K562 (cell line): Measurements from ENCODE around the gene GET3. TPM values are rescaled to one million over a fixed set of nuclear protein-coding genes. Genes with fewer than 3 reads are reported as not detected.

Experiments
- MEF2D ChIP-seq: conservative IDR thresholded peaks from 2 replicates; pipeline ENCODE4 v1.6.1; 2016; ENCODE audit warnings: low read depth, missing genetic modification characterization, missing compliant biosample characterization
- MEIS2 ChIP-seq: fragments of 450-650 bp; IDR thresholded peaks from 2 replicates; pipeline ENCODE4 v1.6.1; 2014; ENCODE audit warnings: mild to moderate bottlenecking; ENCODE audit not compliant: partially characterized antibody
- RAD51 ChIP-seq: fragments of 450-650 bp; IDR thresholded peaks from 2 replicates; pipeline ENCODE4 v1.7.1; 2016; ENCODE audit warnings: low read depth, mild to moderate bottlenecking, borderline replicate concordance
- TCF3 ChIP-seq: sonication (generic); formaldehyde crosslinking; IDR thresholded peaks from 2 replicates; pipeline ENCODE4 v1.4.0; 2020; ENCODE audit warnings: mild to moderate bottlenecking, missing genetic modification reagents
- polyA plus RNA-seq, 8 experiments: library from polyadenylated mRNA; depleted of rRNA in 4 of 8; stranded (reverse) in 5 of 8; unstranded in 3 of 8; fragments of >200 nt; fragmentation: Nextera tagmentation in 2 of 8; fragmentation: Illumina TruSeq in 1 of 8; extraction: Ambion mirVana in 2 of 8; extraction: Trizol in 1 of 8; gene quantifications; 2 replicates each; pipeline versions ENCODE4 v1.2.1 to v1.2.3, GENCODE V29; 2011 to 2014; ENCODE audit warnings: inconsistent platforms in 1 of 8, missing spikeins in 1 of 8
- total RNA-seq, 7 experiments: library from RNA; depleted of rRNA in 6 of 7; stranded (reverse); fragments of >200 nt in 6 of 7; fragmentation: Illumina TruSeq in 2 of 7; extraction: Trizol in 2 of 7; gene quantifications; 2 replicates each; pipeline versions ENCODE4 v1.2.1 to v1.2.3, GENCODE V29; 2011 to 2021; ENCODE audit warnings: low replicate concordance in 1 of 7
- TF ChIP-seq, protein P1 (sequence below): sonication (generic); formaldehyde crosslinking; IDR thresholded peaks from 2 replicates; pipeline ENCODE4 v1.8.0; 2022; ENCODE audit warnings: mild to moderate bottlenecking, missing genetic modification reagents
- TF ChIP-seq, protein P2 (sequence below), 2 experiments: fragments of 450-650 bp in 1 of 2; sonication (generic) in 1 of 2; formaldehyde crosslinking in 1 of 2; IDR thresholded peaks; 2 replicates each; pipeline versions ENCODE4 v1.7.1 to v1.9.0; 2016 to 2022; ENCODE audit warnings: inconsistent platforms in 1 of 2, mild to moderate bottlenecking in 1 of 2, missing genetic modification reagents in 1 of 2
- TF ChIP-seq, protein P3 (sequence below): sonication (generic); formaldehyde crosslinking; IDR thresholded peaks from 2 replicates; pipeline ENCODE4 v1.8.1; 2023; ENCODE audit warnings: mild to moderate bottlenecking, missing genetic modification reagents

GET3 gene
- total and polyA plus RNA-seq, 9 of the 15 experiments (the other 6 are each of a cell fraction or from before 2014, with no cell fraction given) = 8.3 to 83.5 (median 51.8) TPM

DNA sequence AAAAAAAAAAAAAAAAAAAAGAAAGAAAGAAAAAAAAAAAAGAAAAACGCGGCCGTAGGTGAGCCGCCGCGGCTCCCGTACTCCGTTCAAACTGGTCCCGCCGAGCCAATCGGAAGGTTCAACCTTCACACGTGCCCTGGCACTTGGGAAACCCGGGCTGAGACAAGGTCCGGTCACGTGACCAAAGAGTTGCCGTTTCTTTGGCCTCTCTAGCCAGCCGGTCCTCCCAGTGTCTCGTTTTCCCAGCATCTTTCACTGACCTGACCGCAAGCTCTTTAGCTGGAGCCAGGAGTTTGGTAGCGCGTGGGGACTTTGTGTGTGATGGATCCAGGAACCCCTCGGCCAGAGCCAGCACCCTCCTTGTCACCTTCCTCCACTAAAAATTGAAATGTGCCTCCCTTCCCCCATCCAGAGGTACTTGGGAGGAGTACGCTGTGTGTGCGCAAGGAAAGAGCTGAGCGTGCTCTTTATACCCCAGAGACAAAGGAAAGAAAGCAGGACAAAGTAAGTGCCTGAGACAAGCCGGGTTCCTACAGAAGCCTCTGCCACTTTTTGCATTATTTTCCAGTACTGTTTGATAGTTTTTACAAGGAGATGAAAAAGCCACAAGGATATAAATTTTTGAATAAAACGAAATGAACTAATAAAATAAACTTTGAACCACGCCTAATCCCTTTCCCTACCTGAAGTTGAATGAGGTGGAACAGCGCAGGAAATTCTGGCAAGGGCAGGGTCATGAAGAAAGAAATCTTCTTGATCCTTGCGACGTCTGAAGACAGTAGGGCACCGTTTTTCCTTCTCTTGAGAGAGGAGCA lies 14.5 kb upstream of the GET3 start (continued):
- TF ChIP-seq, protein P1, sequence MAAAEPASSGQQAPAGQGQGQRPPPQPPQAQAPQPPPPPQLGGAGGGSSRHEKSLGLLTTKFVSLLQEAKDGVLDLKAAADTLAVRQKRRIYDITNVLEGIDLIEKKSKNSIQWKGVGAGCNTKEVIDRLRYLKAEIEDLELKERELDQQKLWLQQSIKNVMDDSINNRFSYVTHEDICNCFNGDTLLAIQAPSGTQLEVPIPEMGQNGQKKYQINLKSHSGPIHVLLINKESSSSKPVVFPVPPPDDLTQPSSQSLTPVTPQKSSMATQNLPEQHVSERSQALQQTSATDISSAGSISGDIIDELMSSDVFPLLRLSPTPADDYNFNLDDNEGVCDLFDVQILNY (CRISPR knock-in tag) = no peak
- TF ChIP-seq MEIS2 = peak; percentile 7
- TF ChIP-seq, protein P2, sequence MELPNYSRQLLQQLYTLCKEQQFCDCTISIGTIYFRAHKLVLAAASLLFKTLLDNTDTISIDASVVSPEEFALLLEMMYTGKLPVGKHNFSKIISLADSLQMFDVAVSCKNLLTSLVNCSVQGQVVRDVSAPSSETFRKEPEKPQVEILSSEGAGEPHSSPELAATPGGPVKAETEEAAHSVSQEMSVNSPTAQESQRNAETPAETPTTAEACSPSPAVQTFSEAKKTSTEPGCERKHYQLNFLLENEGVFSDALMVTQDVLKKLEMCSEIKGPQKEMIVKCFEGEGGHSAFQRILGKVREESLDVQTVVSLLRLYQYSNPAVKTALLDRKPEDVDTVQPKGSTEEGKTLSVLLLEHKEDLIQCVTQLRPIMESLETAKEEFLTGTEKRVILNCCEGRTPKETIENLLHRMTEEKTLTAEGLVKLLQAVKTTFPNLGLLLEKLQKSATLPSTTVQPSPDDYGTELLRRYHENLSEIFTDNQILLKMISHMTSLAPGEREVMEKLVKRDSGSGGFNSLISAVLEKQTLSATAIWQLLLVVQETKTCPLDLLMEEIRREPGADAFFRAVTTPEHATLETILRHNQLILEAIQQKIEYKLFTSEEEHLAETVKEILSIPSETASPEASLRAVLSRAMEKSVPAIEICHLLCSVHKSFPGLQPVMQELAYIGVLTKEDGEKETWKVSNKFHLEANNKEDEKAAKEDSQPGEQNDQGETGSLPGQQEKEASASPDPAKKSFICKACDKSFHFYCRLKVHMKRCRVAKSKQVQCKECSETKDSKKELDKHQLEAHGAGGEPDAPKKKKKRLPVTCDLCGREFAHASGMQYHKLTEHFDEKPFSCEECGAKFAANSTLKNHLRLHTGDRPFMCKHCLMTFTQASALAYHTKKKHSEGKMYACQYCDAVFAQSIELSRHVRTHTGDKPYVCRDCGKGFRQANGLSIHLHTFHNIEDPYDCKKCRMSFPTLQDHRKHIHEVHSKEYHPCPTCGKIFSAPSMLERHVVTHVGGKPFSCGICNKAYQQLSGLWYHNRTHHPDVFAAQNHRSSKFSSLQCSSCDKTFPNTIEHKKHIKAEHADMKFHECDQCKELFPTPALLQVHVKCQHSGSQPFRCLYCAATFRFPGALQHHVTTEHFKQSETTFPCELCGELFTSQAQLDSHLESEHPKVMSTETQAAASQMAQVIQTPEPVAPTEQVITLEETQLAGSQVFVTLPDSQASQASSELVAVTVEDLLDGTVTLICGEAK (IDR thresholded peaks at IDR 0.05) = peak; percentile 80
- TF ChIP-seq, protein P2 (CRISPR knock-in tag; IDR thresholded peaks at IDR 0.05) = no peak
- TF ChIP-seq, protein P3, sequence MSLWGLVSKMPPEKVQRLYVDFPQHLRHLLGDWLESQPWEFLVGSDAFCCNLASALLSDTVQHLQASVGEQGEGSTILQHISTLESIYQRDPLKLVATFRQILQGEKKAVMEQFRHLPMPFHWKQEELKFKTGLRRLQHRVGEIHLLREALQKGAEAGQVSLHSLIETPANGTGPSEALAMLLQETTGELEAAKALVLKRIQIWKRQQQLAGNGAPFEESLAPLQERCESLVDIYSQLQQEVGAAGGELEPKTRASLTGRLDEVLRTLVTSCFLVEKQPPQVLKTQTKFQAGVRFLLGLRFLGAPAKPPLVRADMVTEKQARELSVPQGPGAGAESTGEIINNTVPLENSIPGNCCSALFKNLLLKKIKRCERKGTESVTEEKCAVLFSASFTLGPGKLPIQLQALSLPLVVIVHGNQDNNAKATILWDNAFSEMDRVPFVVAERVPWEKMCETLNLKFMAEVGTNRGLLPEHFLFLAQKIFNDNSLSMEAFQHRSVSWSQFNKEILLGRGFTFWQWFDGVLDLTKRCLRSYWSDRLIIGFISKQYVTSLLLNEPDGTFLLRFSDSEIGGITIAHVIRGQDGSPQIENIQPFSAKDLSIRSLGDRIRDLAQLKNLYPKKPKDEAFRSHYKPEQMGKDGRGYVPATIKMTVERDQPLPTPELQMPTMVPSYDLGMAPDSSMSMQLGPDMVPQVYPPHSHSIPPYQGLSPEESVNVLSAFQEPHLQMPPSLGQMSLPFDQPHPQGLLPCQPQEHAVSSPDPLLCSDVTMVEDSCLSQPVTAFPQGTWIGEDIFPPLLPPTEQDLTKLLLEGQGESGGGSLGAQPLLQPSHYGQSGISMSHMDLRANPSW (CRISPR knock-in tag) = no peak
- TF ChIP-seq MEF2D (tag) = 0 out of 2 replicates have a peak, but pooled peaks have one; percentile 51
- TF ChIP-seq TCF3 (CRISPR knock-in tag) = no peak
- peak; percentile 100 for TF ChIP-seq RAD51
